Panc1 (cell line): Measurements from ENCODE around the gene POLR1G. TPM values are rescaled to one million over a fixed set of nuclear protein-coding genes. Genes with fewer than 3 reads are reported as not detected.
"Not testable (repeated sequence)": the region's sequence is repeated elsewhere in the genome, so short reads cannot be mapped to it uniquely, and the experiment has no call there.

Source experiments
- ATAC-seq: fragments of 200-7000 bp; cut with Tn5 transposase; 2 replicates; pipeline ENCODE4 v1.9.1; 2020; ENCODE audit warnings: mild to moderate bottlenecking, moderate library complexity
- BruUV-seq: library from RNA; stranded (reverse); fragments of 400-500 nt; replicated peaks from 2 replicates; lab custom pipeline; 2021; lab: Mats Ljungman, UMichigan
- CTCF ChIA-PET: fragments of 300-600 bp; sonication (Branson Sonifier 250); formaldehyde crosslinking; loops from one replicate; lab custom pipeline; 2022; ENCODE audit warnings: antibody characterized with exemption; lab: Charles Lee
- POLR2A ChIA-PET: fragments of 300-600 bp; sonication (Branson Sonifier 250); formaldehyde crosslinking; loops from one replicate; lab custom pipeline; 2022; ENCODE audit warnings: antibody characterized with exemption; lab: Charles Lee
- DNase-seq: peaks from one replicate; pipeline ENCODE4 v3.0.0-alpha.2; 2010; ENCODE audit warnings: low read depth, low spot score
- H3K27ac ChIP-seq: 2 replicates; pipeline ENCODE4 v1.5.1; 2011; ENCODE audit warnings: mild to moderate bottlenecking, low read length, inconsistent platforms
- H3K27me3 ChIP-seq: fragments of 200-500 bp; sonication (Bioruptor generic); 2 replicates; pipeline ENCODE4 v1.6.0; 2014; ENCODE audit warnings: low read length, inconsistent platforms; ENCODE audit not compliant: control insufficient read depth, insufficient read depth
- H3K36me3 ChIP-seq: fragments of 200-500 bp; sonication (Bioruptor generic); 2 replicates; pipeline ENCODE4 v1.5.1; 2014; ENCODE audit warnings: inconsistent platforms, mild to moderate bottlenecking, low read length, moderate library complexity; ENCODE audit not compliant: control insufficient read depth, insufficient read depth
- H3K4me1 ChIP-seq: 2 replicates; pipeline ENCODE4 v1.5.1; 2011; ENCODE audit warnings: inconsistent platforms, mild to moderate bottlenecking, low read length, moderate library complexity; ENCODE audit not compliant: control insufficient read depth, insufficient read depth
- H3K4me3 ChIP-seq, 2 experiments: 2 replicates each; pipeline ENCODE4 v1.5.1; 2011 to 2012; ENCODE audit warnings: low read depth in 2 of 2, low read length in 2 of 2, mild to moderate bottlenecking in 2 of 2, inconsistent platforms in 1 of 2, moderate library complexity in 1 of 2
- H3K9me3 ChIP-seq: fragments of 200-500 bp; sonication (Bioruptor generic); 2 replicates; pipeline ENCODE4 v1.5.1; 2014; ENCODE audit warnings: low read depth, mild to moderate bottlenecking, inconsistent platforms, low read length, moderate library complexity; ENCODE audit not compliant: control insufficient read depth, insufficient read depth
- CTCF ChIP-seq: fragments of 450-650 bp; IDR thresholded peaks from 2 replicates; pipeline ENCODE4 v1.5.1; 2017; ENCODE audit warnings: mild to moderate bottlenecking
- POLR2AphosphoS5 ChIP-seq: IDR thresholded peaks from 2 replicates; pipeline ENCODE4 v1.6.1; 2012; ENCODE audit warnings: mild to moderate bottlenecking, low read depth, low read length, moderate library complexity
- REST ChIP-seq, 2 experiments: IDR thresholded peaks; 2 replicates each; pipeline ENCODE4 v1.6.1; 2011 to 2012; ENCODE audit warnings: low read depth in 2 of 2, control low read depth in 1 of 2, low read length in 1 of 2, mild to moderate bottlenecking in 1 of 2, moderate library complexity in 1 of 2; ENCODE audit not compliant: insufficient read depth in 1 of 2
- SIN3A ChIP-seq: IDR thresholded peaks from 2 replicates; pipeline ENCODE4 v1.6.1; 2012; ENCODE audit warnings: low read depth, mild to moderate bottlenecking, low read length, moderate library complexity, borderline replicate concordance; ENCODE audit not compliant: insufficient read depth
- TCF7L2 ChIP-seq: IDR thresholded peaks from 2 replicates; pipeline ENCODE4 v1.6.1; 2011; ENCODE audit warnings: mild to moderate bottlenecking, low read depth, low read length, inconsistent platforms
- in situ Hi-C: cut with HindIII; loops from 2 replicates; pipeline ENCODE4 v1.10.0; 2016; ENCODE audit warnings: low sequenced_read_pairs, low pct_unique_long_range_greater_than_20kb
- intact Hi-C: fragments of 100-400 bp; cut with micrococcal nuclease; formaldehyde crosslinking; loops from one replicate; pipeline ENCODE4 v1.10.0; 2022; ENCODE audit not compliant: unreplicated experiment
- total RNA-seq: library from RNA; stranded (reverse); gene quantifications from one replicate; pipeline ENCODE4 v1.2.1, GENCODE V29; 2021; ENCODE audit not compliant: unreplicated experiment

POLR1G gene
- total RNA-seq, 1 experiment from 2014 or later, result 27.8 TPM

- H3K9me3 ChIP-seq, result no peaks in the 10 kb centered on the region
- BruUV-seq, result TSS peak; percentile 96
- H3K27me3 ChIP-seq, result no peaks in the 10 kb centered on the region
- no peak for DNase-seq
- peak; percentile 72 for ATAC-seq
- in situ Hi-C loops (no loop called here), intact Hi-C loops (no loop called here)
- H3K4me3 ChIP-seq, result peak overlapping the region; percentile 61 to 84
- H3K36me3 ChIP-seq, result peaks cover 5% of the 10 kb centered on the region; the same call in 1 of the 2 replicates
- H3K4me1 ChIP-seq, result peaks cover 21% of the 10 kb centered on the region
- TF ChIP-seq TCF7L2, result no peak
- TF ChIP-seq REST (IDR thresholded peaks at IDR 0.05; ENCODE audit: insufficient read depth in 1 of 2, low read depth in 2 of 2, low read length in 1 of 2), result no peak
- no peak for TF ChIP-seq POLR2AphosphoS5
- TF ChIP-seq SIN3A, result no peak
- no peak for TF ChIP-seq CTCF
- peak overlapping the region; percentile 97 for H3K27ac ChIP-seq
- CTCF ChIA-PET, result interaction anchor here (0.5 to 0.7 kb wide), 4 partner anchors 10 to 165 kb away, joined by 5 to 9 read pairs (median 6); no protein-coding TSS in a partner anchor
- POLR2A ChIA-PET, result interaction anchor here (0.6 to 0.7 kb wide), 2 partner anchors 21 to 50 kb away, joined by 4 to 20 read pairs; no protein-coding TSS in a partner anchor
Measured at GRCh38 chr19:45424191-45425058, 18.0 kb downstream of the POLR1G start.

GRCh38 chr19:45428384-45429231, 22.2 kb downstream of the POLR1G start:
- 0 out of 2 replicates have a peak, but pooled peaks have one; percentile 3 for ATAC-seq
- H3K9me3 ChIP-seq, result no peaks in the 10 kb centered on the region
- no peaks in the 10 kb centered on the region for H3K36me3 ChIP-seq
- TF ChIP-seq TCF7L2, result no peak
- no peak; the same call in 1 of the 2 replicates for TF ChIP-seq CTCF
- no peak for TF ChIP-seq REST (IDR thresholded peaks at IDR 0.05; ENCODE audit: insufficient read depth in 1 of 2, low read depth in 2 of 2, low read length in 1 of 2)
- no peak for TF ChIP-seq POLR2AphosphoS5
- TF ChIP-seq SIN3A, result no peak
- CTCF ChIA-PET, result interaction anchor here (0.6 to 1.2 kb wide), 3 partner anchors 50 to 53 kb away, joined by 3 to 7 read pairs (median 3); no protein-coding TSS in a partner anchor
- H3K27ac ChIP-seq, result peak overlapping the region; percentile 72
- H3K4me3 ChIP-seq, result peak overlapping the region; percentile 57 to 77
- no peaks in the 10 kb centered on the region for H3K27me3 ChIP-seq
- peaks cover 18% of the 10 kb centered on the region for H3K4me1 ChIP-seq
- no TSS peak for BruUV-seq
- POLR2A ChIA-PET, result interaction anchor here (0.6 kb wide), 1 partner anchor 47 kb away, joined by 5 read pairs; no protein-coding TSS in a partner anchor
- intact Hi-C loops, result no loop called here
- no peak for DNase-seq
- in situ Hi-C loops, result no loop called here

GRCh38 chr19:45429896-45430295, 23.5 kb downstream of the POLR1G start:
- BruUV-seq, DNase-seq, H3K9me3 ChIP-seq, intact Hi-C loops, CTCF ChIA-PET, in situ Hi-C loops, ATAC-seq, POLR2A ChIA-PET, H3K27me3 ChIP-seq, H3K4me3 ChIP-seq, H3K27ac ChIP-seq, H3K36me3 ChIP-seq: not testable (repeated sequence)
- H3K4me1 ChIP-seq, result peaks cover 14% of the 10 kb centered on the region
